G401 (cell line): ENCODE results near the gene SPON2. TPM values are rescaled to one million over a fixed set of nuclear protein-coding genes. Genes with fewer than 3 reads are reported as not detected.
A peak's percentile ranks its signal among the peaks of the same experiment; 100 is the strongest.

Experiments used
- DNase-seq: peaks from one replicate; pipeline ENCODE4 v3.0.0-alpha.2; 2015; ENCODE audit warnings: low spot score
- in situ Hi-C: cut with HindIII; loops from 2 replicates; pipeline ENCODE4 v1.10.0; 2016; ENCODE audit warnings: low sequenced_read_pairs, mixed read lengths
- total RNA-seq: library from RNA; depleted of rRNA; stranded (reverse); fragments of >200 nt; shearing (Covaris generic); gene quantifications from 2 replicates; pipeline ENCODE4 v1.2.3, GENCODE V29; 2014

SPON2 gene
- total RNA-seq, 1 experiment from 2014 or later = not detected

- DNase-seq = no peak
- in situ Hi-C loops = no loop called here
Measured at GRCh38 chr4:1198098-1198844, 25.9 kb upstream of the SPON2 start.

GRCh38 chr4:1196421-1197183 is 24.2 kb upstream of the SPON2 start:
- DNase-seq = no peak
- in situ Hi-C loops = no loop called here

DNA sequence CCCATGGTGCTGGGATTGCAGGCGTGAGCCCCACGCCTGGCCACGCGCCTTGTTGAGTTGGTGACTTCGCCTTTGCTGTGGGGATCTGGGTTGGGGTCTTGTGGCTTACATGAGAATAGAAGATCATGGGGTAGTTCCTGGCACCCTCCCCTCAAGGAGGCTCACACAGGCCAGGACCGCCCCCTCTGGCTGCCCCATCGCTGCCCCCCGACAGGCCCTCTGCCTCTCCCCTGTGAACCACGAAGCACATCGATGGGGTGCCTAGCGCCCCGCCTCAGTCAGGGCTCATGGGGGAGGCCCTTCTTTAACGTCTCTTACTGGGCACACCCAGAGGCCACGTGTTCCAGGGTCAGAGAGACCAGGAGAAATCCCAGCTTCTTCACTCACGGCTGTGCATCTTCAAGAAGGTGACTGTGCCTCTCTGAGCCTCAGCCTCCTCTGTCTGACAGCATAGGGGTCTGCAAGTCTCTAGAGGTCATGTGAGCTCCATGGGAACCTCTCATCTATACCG is 23.6 kb upstream of the SPON2 start:
- in situ Hi-C loops = no loop called here
- DNase-seq = no peak

DNA sequence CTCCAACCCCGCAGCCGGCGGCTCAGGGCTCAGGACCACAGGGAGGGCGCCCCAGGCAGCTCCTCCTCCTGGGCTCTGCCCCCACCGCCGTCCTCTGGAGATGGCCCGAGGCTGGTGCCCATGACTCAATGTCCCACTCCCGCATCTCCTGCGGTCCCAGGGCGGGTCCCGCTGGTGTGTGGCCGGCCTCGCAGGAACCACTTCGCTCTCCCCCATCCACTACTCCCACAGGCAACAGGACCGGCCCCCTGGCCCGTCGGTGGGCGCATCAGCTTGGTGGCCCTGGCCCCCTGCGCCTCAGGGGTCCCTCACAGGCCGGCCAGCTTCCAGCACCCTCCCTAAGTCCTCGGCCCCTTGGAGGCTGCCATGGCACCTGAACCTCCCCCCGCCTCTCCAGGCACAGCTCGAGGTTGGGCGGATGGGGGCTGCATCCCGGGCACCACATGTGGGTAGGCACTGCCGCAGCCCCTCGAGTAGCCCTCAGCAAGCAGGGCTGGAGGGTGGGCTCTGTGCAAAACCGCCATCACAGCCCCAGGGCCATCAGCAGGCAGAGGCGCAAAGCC is 22.8 kb upstream of the SPON2 start:
- no peak for DNase-seq
- in situ Hi-C loops = no loop called here

DNA sequence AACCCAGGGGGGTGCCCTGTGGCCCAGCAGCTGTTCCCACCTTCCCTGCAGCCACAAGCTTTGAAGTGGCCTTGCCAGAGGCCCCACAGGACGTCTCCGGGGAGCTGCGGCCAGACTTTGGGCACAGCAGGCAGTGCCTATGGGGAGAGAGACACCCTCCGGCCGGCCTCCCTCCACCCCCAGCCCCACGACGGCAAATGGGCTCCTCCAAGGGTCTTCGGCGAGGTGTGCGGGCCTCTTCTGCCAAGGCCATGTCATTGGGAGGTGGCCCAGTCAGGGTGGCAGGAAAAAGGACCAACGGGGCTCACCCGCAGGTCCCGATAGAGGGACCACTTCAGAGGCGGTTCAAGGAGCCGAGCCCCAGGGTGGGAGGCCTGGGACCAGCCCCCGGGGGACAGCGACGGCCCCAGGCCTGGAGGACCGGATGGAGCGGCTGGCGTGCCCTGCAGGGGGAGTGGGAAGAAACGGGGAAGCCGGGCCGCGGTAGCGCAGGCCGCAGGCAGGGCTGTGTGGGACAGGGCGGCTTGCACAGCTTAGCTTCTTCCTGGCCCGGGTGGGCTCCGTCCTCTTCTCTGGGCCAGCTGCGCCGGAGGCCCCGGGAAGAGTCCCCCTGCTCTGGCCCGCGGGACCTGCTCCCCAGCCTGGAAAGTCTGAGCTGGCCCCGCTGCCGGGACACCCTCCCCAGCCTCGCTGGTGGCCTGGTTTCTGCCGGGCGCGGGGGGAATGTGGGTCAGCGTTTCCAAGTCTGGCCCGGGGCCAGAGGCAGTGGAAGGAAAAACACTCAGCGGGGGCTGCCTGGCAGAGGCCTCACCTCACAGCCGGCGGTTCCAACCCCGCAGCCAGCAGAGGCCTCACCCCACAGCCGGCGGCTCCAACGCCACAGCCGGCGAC is 21.9 kb upstream of the SPON2 start:
- peak; percentile 91 for DNase-seq
- in situ Hi-C loops = no loop called here

- in situ Hi-C loops = no loop called here
- DNase-seq = no peak
Measured at GRCh38 chr4:1193206-1194009, 21.0 kb upstream of the SPON2 start.

GRCh38 chr4:1192493-1193205 is 20.3 kb upstream of the SPON2 start:
- in situ Hi-C loops = no loop called here
- DNase-seq = no peak

DNA sequence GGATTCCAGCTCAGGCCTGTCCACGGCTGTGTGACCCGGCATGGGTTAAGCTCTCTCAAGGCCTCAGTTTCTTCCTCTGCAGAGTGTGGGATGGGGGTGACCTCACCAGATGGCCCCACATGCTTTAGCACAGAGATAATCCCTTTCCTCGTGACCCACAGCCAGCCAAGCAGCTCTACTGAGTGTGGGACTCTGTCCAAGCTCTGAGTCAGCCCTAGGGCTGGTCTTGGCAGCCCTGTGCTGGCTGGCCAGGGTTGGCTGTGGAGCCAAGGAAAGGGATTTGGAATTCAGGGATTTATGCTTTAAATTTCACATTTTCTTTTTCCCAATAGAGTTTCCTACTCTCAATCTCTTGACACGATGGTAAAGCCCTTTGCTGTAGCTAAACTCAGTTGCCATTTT is 19.7 kb upstream of the SPON2 start:
- DNase-seq = peak; percentile 98
- in situ Hi-C loops = no loop called here

GRCh38 chr4:1191621-1192020 is 19.2 kb upstream of the SPON2 start:
- in situ Hi-C loops = no loop called here
- DNase-seq = no peak

DNA sequence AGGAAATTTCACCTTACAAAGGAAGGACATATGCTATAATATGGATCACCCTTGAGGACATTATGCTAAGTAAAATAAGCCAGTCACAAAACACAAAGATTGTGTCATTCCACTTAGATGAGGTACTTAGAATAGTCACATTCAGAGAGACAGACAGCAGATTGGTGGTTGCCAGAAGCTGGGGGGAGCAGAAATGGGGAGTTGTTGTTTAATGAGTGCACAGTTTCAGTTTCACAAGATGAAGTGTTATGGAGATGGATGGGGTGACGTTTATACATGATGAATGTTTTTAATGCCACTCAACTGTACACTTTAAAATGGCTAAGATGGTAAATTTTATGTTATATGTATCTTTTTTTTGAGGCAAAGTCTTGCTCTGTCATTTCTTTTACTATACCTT is 14.8 kb upstream of the SPON2 start:
- DNase-seq = no peak
- in situ Hi-C loops = no loop called here

GRCh38 chr4:1183985-1184773 is 11.8 kb upstream of the SPON2 start:
- DNase-seq = no peak
- in situ Hi-C loops = no loop called here

DNA sequence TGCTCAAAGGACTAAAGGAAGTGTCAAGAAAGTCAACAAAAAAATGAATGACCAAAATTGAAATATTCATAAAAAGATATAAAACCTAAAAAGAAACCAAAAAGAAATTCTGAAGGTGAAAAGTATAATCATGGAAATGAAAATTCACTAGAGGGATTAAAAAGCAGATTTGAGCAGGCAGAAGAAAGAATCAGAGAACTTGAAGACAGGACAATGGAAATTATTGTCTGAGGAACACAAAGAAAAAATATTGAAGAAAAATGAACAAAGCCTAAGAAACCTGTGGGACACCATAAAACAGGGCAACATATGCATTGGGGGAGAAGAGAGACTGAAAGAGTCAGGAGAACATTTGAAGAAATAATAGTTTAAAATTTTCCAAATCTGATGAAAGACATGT is 9.9 kb upstream of the SPON2 start:
- DNase-seq = no peak
- in situ Hi-C loops = no loop called here

DNA sequence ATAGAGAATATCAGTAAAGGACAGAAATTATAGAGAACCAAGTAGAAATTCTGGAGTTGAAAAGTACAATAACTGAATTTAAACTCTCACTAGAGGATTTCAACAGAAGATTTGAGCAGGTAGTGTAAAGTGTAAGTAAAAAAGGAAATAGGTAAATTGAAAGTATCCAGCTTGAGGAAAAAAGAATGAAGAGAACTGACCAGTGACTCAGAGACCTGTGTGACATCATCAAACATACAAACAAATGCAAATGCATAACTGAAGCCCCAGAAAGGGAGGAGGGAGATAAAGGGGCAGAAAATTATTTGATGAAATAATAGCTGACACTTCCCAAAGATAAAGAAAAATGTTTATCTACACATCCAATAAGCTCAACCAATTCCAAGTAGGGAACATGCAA is 8.3 kb upstream of the SPON2 start:
- in situ Hi-C loops = no loop called here
- DNase-seq = no peak

GRCh38 chr4:1179976-1180375 is 7.6 kb upstream of the SPON2 start:
- DNase-seq = no peak
- in situ Hi-C loops = no loop called here

- no peak for DNase-seq
- in situ Hi-C loops = no loop called here
Measured at GRCh38 chr4:1179089-1179441, 6.7 kb upstream of the SPON2 start.

DNA sequence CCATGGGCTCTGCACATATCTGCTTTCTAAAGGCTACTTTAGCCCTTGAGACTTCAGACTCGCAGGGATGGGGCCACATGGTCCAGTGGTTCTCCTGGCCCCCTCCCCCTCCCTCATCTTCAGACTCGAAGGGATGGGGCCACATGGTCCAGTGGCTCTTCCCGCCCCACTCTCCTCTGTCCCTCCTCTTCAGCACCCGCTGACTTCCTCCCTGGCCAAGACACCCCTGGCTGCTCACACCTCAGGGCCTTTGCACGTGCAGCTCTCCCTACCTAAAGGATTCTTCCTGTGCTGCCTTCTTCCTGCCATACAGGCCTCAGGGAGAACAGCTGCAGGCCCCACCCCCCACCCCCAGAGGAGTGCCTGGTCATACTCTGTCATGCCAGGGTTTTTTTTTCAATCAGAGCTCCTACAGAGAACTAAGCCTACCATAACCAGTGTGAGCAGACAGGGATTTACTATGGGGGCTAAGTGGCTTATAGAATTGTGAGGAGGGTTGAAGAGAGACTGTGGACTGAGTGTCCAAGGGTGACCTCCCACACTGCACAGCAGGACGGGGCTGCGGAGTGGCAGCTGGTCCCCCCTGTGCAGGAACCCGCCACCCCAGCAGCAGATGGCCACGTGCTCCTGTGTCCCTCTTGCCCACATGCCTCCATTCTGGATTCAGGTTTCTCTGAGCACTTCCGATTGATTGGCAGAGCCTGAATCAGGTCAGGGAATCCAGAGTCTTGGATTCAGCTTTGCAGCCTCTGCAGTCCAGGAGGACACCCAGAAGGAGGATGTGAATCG is 6.1 kb upstream of the SPON2 start:
- no peak for DNase-seq
- in situ Hi-C loops = no loop called here
